Central memory CD4-positive, alpha-beta T cell (primary cell): ENCODE results near the gene AMZ2.
A peak's percentile ranks its signal among the peaks of the same experiment; 100 is the strongest.
"Not testable (repeated sequence)": the region's sequence is repeated elsewhere in the genome, so short reads cannot be mapped to it uniquely, and the experiment has no call there.

Source experiments
- DNase-seq: peaks from one replicate; pipeline ENCODE4 v3.0.0; 2022
- total RNA-seq, 3 experiments: gene quantifications; one replicate each; lab custom pipeline; 2026; lab: John Stamatoyannopoulos, UW

The AMZ2 gene, protein sequence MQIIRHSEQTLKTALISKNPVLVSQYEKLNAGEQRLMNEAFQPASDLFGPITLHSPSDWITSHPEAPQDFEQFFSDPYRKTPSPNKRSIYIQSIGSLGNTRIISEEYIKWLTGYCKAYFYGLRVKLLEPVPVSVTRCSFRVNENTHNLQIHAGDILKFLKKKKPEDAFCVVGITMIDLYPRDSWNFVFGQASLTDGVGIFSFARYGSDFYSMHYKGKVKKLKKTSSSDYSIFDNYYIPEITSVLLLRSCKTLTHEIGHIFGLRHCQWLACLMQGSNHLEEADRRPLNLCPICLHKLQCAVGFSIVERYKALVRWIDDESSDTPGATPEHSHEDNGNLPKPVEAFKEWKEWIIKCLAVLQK
- 50.2 to 80.3 (median 60.1) reads per million in 3 experiments for total RNA-seq

DNA sequence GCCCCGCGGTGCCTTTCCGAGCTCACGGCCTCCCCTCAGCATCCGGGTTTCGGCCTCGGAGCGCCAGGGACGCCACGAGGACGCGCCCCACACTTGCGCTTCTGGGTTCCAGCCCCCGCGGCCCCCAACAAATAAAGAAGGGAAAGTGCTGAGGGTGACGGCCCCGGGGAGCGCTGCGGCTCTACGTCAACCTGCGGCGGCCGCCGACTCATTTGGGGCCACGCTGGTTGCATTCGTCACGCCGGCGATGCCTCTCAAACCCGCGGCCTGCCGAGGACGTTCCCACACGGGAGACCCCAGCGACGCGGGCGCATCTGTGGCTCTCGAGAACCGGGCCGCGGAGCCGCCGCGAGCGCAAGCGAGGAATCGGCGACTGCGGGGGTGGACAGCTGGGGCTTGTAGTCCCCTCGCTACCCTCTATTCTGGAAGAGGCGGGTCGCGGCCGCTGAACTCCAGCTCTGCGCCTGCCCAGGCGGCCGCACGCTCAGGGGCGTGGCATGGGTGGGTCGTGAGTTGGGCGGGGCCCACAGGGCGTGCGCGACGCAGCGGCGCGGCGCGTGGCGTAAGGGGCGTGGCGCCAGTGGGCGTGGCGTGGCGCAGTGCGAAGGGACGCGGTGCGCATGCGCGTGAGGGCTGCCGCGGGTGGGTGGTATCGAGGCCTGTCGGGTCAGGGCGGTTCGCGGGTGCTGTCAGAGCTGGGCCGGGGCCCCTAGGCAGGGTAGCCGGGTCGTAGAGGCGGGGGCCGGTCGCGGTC lies at the start of gene AMZ2:
Gene AMZ2 (plus strand): TSS at position 599 of the 754 bp plus-strand sequence. CDS start 2,145 bp downstream, outside the sequence.
- peak; percentile 97 for DNase-seq

DNA sequence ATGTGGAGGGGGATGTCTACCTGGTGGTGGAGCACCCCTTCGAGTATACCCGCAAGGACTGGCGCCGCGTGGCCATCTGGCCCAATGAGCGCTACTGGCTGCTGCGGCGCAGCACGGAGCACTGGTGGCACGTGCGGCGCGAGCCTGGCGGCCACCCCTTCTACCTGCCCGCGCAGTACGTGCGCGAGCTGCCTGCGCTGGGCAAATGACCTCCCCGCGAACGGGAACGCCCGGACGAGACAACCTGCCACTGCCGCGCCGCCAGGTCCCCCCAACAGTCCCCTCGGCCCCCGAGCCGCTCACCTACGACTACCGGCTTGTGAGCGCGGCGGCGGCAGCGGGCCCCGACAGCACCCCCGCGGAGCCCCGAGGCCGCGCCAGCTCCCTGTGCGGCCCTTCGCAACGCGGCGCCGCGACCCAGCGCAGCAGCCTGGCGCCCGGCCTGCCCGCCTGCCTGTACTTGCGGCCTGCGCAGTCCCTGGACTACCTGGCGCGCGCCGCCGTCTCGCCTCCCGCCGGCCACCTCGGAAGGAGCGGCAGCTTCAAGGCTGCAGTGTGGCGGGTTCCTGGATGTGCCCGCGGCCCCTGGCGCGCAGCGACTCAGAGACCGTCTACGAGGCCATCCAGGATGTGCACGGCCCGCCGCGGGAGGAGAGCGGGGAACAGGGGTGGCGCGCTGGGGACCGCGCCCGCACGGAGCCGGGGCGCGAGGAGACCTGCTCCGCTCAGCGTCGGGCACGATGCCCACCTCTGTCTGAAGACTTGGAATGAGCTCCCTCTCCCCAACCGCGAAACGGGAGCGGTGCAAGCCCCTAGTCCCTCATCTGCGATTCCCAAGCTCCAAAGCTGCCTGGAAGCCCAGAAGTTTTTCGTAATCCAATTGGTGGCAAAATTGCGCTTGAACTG lies 48.7 kb upstream of the AMZ2 start:
- DNase-seq = peak; percentile 34

DNA sequence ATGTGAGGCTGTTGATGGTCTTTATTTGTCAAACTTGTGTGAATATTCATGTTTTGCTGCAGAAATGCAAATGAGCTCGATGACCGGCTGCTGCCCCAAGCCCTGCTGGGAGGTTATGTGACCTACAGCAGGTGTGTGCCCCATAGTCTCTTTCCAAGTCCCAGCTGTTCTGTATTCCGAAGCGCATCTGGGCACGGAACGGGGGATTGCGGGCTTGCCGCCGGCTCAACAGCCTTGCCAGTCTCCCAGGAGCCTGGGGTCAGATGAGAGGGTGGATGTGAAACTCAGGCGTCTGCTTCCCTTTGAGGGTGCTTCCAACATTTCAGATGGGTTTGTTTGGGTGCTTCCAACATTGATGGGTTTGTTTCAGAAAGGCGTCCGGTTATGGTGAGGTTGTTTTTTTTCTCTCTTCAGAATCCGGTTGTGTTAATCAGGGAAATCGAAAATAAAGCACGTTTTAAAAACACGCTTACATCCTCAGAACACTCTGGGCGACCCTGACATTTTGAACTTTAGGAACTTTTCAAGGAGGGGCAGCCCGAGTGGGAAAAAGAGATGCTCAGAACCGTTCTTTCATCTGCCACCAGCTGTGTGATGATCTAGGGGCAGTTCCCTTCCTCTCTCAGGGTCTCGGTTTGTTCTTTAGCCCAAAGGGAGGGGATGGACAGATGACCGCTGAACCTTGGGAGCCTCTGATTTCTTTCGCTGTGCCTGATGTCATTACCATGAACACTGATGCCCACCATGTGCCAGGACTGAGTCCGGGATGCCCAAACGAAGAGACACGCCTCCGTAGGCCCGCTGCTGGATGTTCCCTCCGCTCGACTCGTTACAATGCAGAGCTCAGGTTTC lies 47.8 kb upstream of the AMZ2 start:
- no peak for DNase-seq

DNA sequence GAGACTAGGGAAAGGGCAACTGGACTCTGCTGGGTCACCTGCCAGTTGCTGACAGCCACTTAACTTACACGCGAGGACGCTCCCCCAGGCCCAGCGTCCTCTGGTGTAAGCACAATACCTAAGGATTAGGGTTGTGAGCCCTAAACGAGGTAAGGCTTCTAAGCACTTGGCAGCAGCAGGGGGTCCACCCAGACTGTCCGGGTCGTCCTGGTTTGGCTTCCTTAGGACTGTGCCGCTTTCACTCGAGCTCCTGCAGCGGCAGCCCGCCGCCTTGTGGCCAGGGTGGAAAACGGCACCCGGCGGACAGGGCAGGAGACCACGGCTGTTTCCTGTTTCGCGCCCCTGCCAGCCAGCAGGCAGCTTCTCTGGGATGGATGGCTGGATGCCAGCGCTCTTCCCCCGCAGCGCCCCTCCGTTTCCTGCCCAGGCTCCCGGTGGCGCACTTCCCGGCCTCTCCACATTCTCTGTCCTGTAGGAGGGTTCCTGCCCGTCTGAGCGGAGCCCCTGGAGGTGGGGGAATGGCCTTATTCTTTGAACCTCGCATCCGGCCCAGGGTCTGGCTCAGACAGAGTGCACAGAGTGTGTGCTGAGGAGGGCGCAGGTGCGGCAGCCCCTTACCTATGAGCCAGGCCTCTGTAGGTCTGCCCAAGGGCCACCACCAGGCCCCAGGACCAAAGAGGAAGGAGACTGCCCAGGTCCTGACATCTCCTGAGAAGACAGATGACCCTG lies 47.0 kb upstream of the AMZ2 start:
- peak; percentile 68 for DNase-seq

DNA sequence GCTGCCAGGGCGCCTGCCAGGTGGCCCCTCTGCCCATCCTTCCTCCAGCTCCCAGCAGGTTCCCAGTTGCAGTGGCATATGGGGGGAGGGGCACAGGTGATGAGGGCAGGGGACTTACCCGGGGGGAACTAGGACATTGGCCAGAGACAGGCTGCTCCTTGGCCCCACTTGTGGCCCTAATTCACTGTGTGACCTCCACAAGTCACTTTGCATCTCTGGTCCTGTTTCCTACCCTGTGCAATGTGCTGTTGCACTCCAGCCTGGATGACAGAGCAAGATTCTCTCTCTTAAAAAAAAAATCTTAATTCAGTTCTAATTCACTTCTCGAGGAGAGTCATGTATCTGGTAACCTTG lies 46.4 kb upstream of the AMZ2 start:
- not testable (repeated sequence) for DNase-seq

DNA sequence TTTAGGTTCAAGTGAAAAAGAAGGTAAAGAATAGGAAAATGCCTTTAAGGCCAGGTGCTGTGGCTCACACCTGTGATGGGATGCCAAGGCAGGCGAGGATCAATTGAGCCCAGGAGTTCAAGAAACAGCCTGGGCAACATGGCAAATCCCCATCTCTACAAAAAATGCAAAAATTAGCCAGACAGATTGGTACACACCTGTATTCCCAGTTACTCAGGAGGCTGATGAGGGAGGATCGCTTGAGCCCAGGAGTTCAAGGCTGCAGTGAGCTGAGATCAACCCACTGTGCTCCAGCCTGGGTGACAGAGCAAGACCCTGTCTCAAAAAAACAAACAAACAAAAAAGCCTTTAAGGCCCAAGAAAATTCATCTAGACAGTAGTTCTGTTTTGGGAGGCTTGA lies 45.5 kb upstream of the AMZ2 start:
- not testable (repeated sequence) for DNase-seq

DNA sequence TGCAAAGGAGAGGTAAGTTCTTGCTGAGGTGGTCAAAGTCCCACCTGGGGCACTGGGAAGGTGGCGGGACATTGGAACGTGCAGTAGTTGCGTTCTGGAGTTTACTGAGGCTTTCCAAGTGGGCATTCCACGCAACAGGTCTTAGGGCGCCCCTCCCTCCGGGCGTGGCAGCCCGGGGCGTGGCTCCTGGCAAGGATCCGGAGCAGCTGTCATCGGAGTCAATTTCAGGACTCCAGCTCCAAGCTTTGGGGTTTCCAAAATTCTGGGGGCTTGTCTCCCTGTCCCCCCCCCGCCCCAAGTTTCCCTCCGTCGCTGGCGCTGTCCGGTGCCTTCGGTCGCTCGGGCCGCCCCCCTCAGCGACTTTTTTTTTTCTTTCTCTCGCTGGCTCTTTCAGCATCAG lies 43.1 kb upstream of the AMZ2 start:
- no peak for DNase-seq

DNA sequence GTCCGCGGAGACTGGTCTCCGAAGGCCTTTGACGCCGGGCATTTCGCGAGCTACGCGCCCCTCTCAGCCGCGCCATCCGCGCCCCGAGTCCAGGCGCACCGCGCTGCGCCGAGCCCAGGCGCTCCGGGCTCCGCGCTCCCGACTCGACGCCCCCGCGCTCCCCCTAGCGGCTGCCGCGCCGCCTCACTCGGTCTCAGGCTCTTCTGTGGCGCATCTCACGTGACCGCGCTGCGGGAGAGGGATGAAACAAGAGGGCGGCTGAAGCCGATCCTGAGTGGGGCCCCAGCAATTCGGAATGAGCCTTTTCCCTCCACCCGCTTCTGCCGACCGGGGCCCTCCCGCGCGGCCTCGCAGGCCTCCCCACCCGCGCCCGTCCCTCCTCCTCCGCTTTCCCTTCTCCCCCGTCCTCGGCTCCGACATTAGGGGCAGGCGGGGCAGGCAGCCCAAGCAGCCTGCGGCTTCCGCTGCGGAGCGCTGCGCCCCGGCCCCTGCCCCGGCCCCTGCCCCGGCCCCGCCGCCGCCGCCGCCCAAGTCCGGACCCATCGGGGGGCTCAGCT lies 42.5 kb upstream of the AMZ2 start:
- DNase-seq = peak; percentile 87

DNA sequence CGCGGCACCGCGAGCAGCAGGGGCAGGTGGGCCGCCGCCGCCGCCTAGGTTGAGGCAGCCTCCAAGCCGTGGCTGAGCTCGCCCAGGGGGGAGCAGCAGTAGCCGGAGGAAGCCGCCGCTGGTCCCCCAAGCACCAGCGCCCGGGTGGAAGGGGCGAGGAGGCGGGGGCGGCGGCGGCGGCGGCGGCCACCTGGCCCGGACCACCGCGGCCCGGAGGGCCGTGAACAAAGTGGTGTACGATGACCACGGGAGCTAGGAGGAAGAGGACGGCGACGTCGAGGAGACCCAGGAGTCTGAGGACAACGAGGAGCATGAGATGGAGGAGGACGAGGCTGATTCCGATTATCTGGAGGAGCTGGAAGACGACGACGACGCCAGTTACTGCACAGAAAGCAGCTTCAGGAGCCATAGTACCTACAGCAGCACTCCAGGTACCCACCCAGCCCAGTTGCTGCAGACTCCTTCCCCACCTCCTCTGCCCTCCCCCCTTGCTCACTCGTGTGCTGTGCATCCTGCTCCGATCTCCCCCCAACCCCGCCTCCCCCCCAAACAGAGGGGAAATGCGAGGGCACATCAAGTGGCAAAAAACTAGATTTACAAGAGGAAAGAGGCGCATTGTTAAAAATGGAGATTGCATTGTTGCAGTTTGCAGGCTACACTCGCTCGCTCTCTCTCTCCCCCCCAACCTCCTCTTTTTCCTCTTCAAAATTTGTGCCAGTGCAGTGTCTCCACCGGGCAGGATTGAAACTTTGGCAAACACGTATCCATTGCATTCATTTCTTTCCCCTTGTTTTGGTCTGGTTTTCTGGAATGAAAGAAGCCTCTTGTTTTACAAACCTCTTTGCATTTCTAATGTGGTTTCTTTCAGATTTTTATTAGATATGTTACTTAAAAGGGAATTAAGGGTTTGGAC lies 41.8 kb upstream of the AMZ2 start:
- DNase-seq = peak; percentile 41

DNA sequence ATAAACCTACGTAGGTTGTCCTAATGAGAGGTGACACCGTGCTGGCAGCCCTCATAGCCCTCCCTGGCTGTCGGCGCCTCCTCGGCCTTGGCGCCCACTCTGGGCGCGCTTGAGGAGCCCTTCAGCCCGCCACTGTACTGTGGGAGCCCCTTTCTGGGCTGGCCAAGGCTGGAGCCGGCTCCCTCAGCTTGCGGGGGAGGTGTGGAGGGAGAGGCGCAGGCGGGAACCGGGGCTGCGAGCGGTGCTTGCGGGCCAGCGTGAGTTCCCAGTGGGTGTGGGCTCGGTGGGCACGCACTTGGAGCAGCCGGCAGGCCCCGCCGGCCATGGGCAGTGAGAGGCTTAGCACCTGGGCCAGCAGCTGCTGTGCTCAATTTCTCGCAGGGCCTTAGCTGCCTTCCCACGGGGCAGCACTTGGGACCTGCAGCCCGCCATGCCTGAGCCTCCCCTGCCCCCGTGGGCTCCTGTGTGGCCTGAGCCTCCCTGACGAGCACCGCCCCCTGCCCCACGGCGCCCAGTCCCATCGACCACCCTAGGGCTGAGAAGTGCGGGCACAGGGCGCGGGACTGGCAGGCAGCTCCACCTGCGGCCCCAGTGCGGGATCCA lies 40.1 kb upstream of the AMZ2 start:
- no peak for DNase-seq

DNA sequence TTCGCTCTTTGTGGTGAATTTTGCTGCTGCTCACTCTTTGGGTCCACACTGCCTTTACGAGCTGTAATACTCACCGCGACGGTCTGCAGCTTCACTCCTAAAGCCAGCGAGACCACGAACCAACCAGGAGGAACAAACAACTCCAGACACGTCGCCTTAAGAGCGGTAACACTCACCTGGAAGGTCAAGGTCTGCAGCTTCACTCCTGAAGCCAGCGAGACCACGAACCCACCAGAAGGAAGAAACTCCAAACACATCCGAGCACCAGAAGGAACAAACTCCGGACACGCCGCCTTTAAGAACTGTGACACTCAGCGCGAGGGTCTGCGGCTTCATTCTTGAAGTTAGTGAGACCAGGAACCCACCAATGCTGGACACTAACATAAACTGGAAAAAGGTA lies 39.2 kb upstream of the AMZ2 start:
- DNase-seq = not testable (repeated sequence)

DNA sequence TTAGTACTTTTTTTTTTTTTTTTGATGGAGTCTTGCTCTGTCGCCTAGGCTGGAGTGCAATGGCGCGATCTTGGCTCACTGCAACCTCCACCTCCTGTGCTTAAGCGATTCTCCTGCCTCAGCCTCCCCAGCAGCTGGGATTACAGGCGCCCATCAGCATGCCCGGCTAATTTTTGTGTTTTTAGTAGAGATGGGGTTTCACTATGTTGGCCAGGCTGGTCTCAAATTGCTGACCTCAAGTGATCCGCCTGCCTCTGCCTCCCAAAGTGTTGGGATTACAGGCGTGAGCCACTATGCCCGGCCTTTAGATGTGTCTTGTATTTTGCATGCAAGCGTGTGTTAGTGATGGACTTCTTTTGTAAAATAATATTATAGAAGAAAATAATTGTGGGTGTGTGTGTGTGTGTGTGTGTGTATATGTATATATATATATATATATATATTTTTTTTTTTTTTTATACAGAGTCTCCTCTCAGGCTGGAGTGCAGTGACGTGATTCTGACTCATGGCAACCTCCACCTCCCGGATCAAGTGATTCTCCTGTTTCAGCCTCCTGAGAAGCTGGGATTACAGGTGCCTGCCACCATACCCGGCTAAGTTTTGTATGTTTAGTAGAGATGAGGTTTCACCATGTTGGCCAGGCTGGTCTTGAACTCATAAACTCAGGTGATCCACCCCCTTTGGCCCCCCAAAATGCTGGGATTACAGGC lies 38.5 kb upstream of the AMZ2 start:
- not testable (repeated sequence) for DNase-seq

DNA sequence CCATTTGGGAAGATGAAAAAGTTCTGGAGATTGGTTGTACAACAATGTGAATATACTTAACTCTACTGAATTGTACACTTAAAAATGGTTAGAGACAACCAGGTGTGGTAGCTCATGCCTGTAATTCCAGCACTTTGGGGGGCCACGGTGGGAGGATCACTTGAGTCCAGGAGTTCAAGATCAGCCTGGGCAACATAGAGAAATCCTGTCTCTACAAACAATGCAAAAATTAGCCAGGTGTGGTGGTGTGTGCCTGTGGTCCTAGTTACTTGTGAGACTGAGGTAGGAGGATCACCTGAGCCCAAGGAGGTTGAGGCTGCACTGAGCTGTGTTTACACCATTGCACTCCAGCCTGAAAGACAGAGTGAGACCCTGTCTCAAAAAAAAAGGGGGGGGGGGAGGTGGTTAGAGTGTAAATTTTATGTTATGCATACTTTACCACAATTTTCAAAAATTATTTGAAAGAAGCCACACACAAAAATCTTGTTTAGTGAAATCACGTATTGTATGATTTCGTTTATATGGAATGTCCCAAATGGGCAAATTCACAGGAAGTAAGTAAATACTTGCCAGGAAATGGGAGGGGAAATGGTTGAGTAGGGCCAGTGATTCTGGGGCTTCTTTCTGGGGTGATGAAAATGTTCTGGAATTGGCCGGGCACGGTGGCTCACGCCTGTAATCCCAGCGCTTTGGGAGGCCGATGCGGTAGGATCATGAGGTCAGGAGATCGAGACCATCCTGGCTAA lies 37.1 kb upstream of the AMZ2 start:
- DNase-seq = no peak

DNA sequence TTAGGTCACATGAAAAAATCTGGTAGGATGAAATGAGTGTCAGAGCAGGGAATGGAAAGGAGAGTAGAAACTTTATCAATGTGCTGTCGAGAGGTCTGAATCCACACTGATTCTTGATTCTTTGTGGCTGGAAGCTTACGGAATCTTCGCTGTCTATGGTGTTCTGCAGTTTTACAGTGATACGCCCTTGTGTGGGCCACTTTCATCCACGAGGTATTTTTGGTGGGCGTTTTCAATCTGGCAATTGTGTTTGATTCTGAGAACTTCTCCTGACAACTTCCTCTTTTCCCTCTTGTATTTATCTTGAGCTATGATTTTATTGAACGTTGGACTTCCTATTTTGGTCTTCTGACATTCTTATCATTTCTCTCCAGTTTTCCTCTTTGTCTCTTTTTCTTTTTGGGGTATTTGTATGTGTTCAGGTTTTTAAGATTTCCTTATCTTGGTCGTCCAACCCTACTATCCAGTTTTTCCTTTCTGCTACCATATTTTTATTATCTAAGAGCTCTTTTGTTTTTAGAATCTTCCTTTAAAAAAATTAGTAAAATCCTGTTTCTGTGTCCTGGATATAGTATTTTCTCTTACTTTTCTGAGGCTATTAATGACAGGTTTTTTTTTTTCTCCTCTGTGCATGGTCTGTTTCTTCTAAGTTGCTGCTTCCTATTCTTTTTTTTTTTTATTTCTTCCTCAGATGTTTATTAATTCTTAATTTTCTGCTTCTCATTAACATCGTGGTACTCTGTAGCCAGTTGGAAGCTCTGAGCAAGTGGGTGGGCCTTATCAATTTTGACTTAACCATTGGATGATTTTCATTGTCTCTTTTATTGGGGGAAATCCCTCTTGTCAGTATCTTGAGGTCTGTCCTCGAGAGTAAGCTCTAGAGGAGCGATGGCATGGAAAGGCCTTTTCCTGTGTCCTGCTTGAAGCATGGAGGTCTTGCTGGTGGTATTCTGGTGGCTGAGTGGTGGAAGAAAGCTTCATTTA lies 34.1 kb upstream of the AMZ2 start:
- not testable (repeated sequence) for DNase-seq

DNA sequence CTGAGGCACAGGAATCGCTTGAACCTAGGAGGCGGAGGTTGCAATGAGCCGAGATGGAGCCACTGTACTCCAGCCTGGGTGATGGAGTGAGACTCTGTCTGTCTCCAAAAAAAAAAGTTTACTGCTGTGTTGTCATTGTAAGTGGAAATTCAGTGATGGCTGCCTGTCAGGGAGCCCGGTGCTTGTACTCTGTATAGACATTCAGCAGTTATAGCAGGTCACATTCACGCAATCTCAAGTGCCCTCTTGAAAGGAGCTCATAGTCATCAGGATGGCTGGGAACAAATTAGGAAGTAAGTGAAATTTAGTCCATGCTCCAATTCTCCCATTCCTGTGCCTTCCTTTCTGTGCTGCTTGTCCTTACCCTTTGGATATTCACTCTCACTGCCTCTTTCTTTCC lies 32.4 kb upstream of the AMZ2 start:
- not testable (repeated sequence) for DNase-seq

DNA sequence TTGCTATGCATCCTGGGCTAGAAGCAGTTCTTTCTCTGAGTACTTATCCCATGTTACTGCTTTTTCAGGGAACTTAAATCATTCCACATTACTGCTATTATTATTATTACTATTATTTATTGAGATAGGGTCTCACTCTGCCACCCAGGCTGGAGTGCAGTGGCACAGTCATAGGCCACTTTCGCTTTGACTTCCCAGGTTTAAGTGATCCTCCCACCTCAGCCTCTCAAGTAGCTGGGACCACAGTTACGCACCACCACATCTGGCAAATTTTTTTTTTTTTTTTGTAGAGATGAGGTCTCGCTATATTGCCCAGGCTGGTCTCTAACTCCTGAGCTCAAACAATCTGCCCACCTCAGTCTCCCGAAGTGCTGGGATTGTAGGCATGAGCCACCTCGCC lies 28.4 kb upstream of the AMZ2 start:
- DNase-seq = not testable (repeated sequence)

DNA sequence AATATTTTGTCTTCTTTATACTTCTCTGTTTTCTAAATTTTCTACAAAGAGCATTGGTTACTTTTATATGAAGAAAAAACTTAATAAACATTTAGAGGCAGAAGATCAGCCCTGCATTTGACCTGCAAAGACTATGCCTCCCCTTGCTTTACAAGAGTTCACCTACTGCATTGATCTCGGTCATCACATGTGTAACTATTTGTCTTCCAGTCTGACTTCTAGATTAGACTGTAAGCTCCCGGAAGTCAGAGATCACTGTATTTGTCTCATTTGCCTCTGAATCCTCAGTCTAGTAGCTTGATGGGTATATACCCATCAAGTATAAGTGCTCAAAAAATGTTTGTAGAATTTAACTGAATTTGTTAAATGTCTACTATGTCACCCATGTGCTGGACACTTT lies 27.7 kb upstream of the AMZ2 start:
- not testable (repeated sequence) for DNase-seq
